Spinal cord (tissue), 4 donors: ENCODE results near the gene USP6. TPM values are rescaled to one million over a fixed set of nuclear protein-coding genes. Genes with fewer than 3 reads are reported as not detected.

Experiments
- polyA plus RNA-seq, 2 donors: library from polyadenylated mRNA; unstranded; fragments of 120-200 nt; gene quantifications; one replicate each; pipeline ENCODE4 v1.2.1, GENCODE V29; 2013; ENCODE audit not compliant: insufficient read length in 2 of 2
- small RNA-seq: library from RNA; depleted of rRNA; stranded (forward); fragments of <200 nt; gene quantifications from one replicate; pipeline ENCODE3, GENCODE V24; 2014; ENCODE audit warnings: low replicate concordance
- total RNA-seq, 2 donors: library from RNA; depleted of rRNA in 1 of 2; stranded (reverse); fragments of 120-200 nt in 1 of 2; fragments of >200 nt in 1 of 2; gene quantifications; one replicate each; pipeline versions ENCODE4 v1.2.3 to v1.2.4, GENCODE V29; 2013 to 2014

USP6 gene
- total and polyA plus RNA-seq, 4 donors: 0.10 to 9.8 (median 1.9) TPM

Small RNA genes within 50 kb of the gene (small RNA-seq; reads per million reads assigned to genes)
- gene AC012146.4: not detected

Other genes starting within 250 kb of the USP6 start
- gene C17orf107, start 216.5 kb upstream of the USP6 start, total RNA-seq: 1 to 10 TPM; 1.9 to 4.7 TPM
- gene C17orf107, start 216.5 kb upstream of the USP6 start, polyA plus RNA-seq: 1 to 10 TPM; 2.8 to 3.7 TPM
- under 1 TPM; 0.69 to 0.99 TPM for gene CHRNE, start 212.9 kb upstream of the USP6 start, total RNA-seq
- gene CHRNE, start 212.9 kb upstream of the USP6 start, polyA plus RNA-seq: 1 to 10 TPM; 1.1 to 1.9 TPM
- gene GP1BA, start 183.8 kb upstream of the USP6 start, total RNA-seq: under 1 TPM in 1 of 2 donors, not detected in 1; 0.06 TPM
- gene GP1BA, start 183.8 kb upstream of the USP6 start, polyA plus RNA-seq: 1 to 10 TPM in 1 of 2 donors, under 1 TPM in 1; 0.57 to 1.6 TPM
- 10 to 100 TPM; 57.2 to 63.0 TPM for gene SLC25A11, start 176.0 kb upstream of the USP6 start, total RNA-seq
- 10 to 100 TPM; 84.0 to 95.2 TPM for gene SLC25A11, start 176.0 kb upstream of the USP6 start, polyA plus RNA-seq
- gene RNF167, start 175.8 kb upstream of the USP6 start, total RNA-seq: 10 to 100 TPM; 23.5 to 72.5 TPM
- gene RNF167, start 175.8 kb upstream of the USP6 start, polyA plus RNA-seq: 100 to 1,000 TPM; 113 to 133 TPM
- 100 to 1,000 TPM in 1 of 2 donors, 10 to 100 TPM in 1; 95.4 to 191 TPM for gene PFN1, start 167.5 kb upstream of the USP6 start, total RNA-seq
- gene PFN1, start 167.5 kb upstream of the USP6 start, polyA plus RNA-seq: 100 to 1,000 TPM; 296 to 299 TPM
- gene ENO3, start 164.9 kb upstream of the USP6 start, total RNA-seq: 1 to 10 TPM; 4.9 to 7.3 TPM
- 10 to 100 TPM in 1 of 2 donors, 1 to 10 TPM in 1; 8.1 to 17.1 TPM for gene ENO3, start 164.9 kb upstream of the USP6 start, polyA plus RNA-seq
- gene SPAG7, start 148.2 kb upstream of the USP6 start, total RNA-seq: 10 to 100 TPM; 36.8 to 85.2 TPM
- 10 to 100 TPM; 94.7 to 96.6 TPM for gene SPAG7, start 148.2 kb upstream of the USP6 start, polyA plus RNA-seq
- 10 to 100 TPM; 12.6 to 20.3 TPM for gene CAMTA2, start 128.4 kb upstream of the USP6 start, total RNA-seq
- 10 to 100 TPM; 84.3 to 96.1 TPM for gene CAMTA2, start 128.4 kb upstream of the USP6 start, polyA plus RNA-seq
- 1 to 10 TPM in 1 of 2 donors, under 1 TPM in 1; 0.50 to 2.0 TPM for gene INCA1, start 118.5 kb upstream of the USP6 start, total RNA-seq
- 1 to 10 TPM; 7.1 to 7.9 TPM for gene INCA1, start 118.5 kb upstream of the USP6 start, polyA plus RNA-seq
- 10 to 100 TPM; 24.4 to 52.3 TPM for gene KIF1C, start 118.1 kb upstream of the USP6 start, total RNA-seq
- 10 to 100 TPM; 41.7 to 56.0 TPM for gene KIF1C, start 118.1 kb upstream of the USP6 start, polyA plus RNA-seq
- not detected for gene SLC52A1, start 80.6 kb upstream of the USP6 start, total RNA-seq
- gene SLC52A1, start 80.6 kb upstream of the USP6 start, polyA plus RNA-seq: under 1 TPM; 0.19 to 0.38 TPM
- 1 to 10 TPM; 8.9 to 9.7 TPM for gene ZFP3, start 37.6 kb upstream of the USP6 start, total RNA-seq
- gene ZFP3, start 37.6 kb upstream of the USP6 start, polyA plus RNA-seq: 10 to 100 TPM; 13.2 to 16.1 TPM
- 10 to 100 TPM in 1 of 2 donors, 1 to 10 TPM in 1; 8.7 to 16.5 TPM for gene ZNF232, start 4.2 kb upstream of the USP6 start, total RNA-seq
- 10 to 100 TPM; 12.6 to 29.5 TPM for gene ZNF232, start 4.2 kb upstream of the USP6 start, polyA plus RNA-seq
- 10 to 100 TPM; 17.9 to 25.9 TPM for gene ZNF594, start 75.8 kb downstream of the USP6 start, total RNA-seq
- 10 to 100 TPM; 12.4 to 15.0 TPM for gene ZNF594, start 75.8 kb downstream of the USP6 start, polyA plus RNA-seq
- 1 to 10 TPM in 1 of 2 donors, under 1 TPM in 1; 0.72 to 1.3 TPM for gene SCIMP, start 118.8 kb downstream of the USP6 start, total RNA-seq
- 1 to 10 TPM; 1.3 to 2.4 TPM for gene SCIMP, start 118.8 kb downstream of the USP6 start, polyA plus RNA-seq
- gene RABEP1, start 166.3 kb downstream of the USP6 start, total RNA-seq: 10 to 100 TPM; 72.0 to 83.7 TPM
- 100 to 1,000 TPM in 1 of 2 donors, 10 to 100 TPM in 1; 90.9 to 105 TPM for gene RABEP1, start 166.3 kb downstream of the USP6 start, polyA plus RNA-seq